Measurements from ENCODE around the gene TMIGD1. TPM values are rescaled to one million over a fixed set of nuclear protein-coding genes. Genes with fewer than 3 reads are reported as not detected.

TMIGD1 gene
- total and polyA plus RNA-seq, 8 donors, result not detected

GRCh38 chr17:30274887-30275286, 59.0 kb downstream of the TMIGD1 start:
- TF ChIP-seq CTCF (IDR thresholded peaks at IDR 0.05), result no peak
- H3K27ac ChIP-seq, result no peak overlapping the region
- no peak overlapping the region for H3K4me3 ChIP-seq
- no peak for DNase-seq
- no peaks in the 10 kb centered on the region for H3K9me3 ChIP-seq
- peaks cover 0 to 66% of the 10 kb centered on the region in 2 donors for H3K36me3 ChIP-seq
- intact Hi-C loops (cut with DNase I), result loop anchor here in 1 of 2 donors (10.0 kb wide), 1 partner anchor 150 kb away; no protein-coding TSS in a partner anchor
- no peak for ATAC-seq
- no peaks in the 10 kb centered on the region for H3K27me3 ChIP-seq
- no peaks in the 10 kb centered on the region for H3K4me1 ChIP-seq

- no peak overlapping the region for H3K4me3 ChIP-seq
- ATAC-seq (no peak), DNase-seq (no peak)
- no peaks in the 10 kb centered on the region for H3K4me1 ChIP-seq
- no peaks in the 10 kb centered on the region for H3K27me3 ChIP-seq
- H3K36me3 ChIP-seq, result peaks cover 0 to 60% of the 10 kb centered on the region in 2 donors
- no peak for TF ChIP-seq CTCF (IDR thresholded peaks at IDR 0.05)
- no peaks in the 10 kb centered on the region for H3K9me3 ChIP-seq
- no peak overlapping the region for H3K27ac ChIP-seq
- intact Hi-C loops (cut with DNase I), result loop anchor here in 1 of 2 donors (10.0 kb wide), 1 partner anchor 149 kb away; no protein-coding TSS in a partner anchor
Observed at GRCh38 chr17:30273373-30273772, 60.5 kb downstream of the TMIGD1 start.

- no peak for ATAC-seq
- H3K4me3 ChIP-seq, result no peak overlapping the region
- H3K27ac ChIP-seq, result no peak overlapping the region
- no peaks in the 10 kb centered on the region for H3K27me3 ChIP-seq
- DNase-seq, result no peak
- peaks cover 0 to 77% of the 10 kb centered on the region in 2 donors for H3K36me3 ChIP-seq
- H3K4me1 ChIP-seq, result no peaks in the 10 kb centered on the region
- intact Hi-C loops (cut with DNase I), result loop anchor here in 1 of 2 donors (10.0 kb wide), 1 partner anchor 146 kb away; no protein-coding TSS in a partner anchor
- no peaks in the 10 kb centered on the region for H3K9me3 ChIP-seq
- TF ChIP-seq CTCF (IDR thresholded peaks at IDR 0.05), result no peak
Observed at GRCh38 chr17:30271102-30271501, 62.8 kb downstream of the TMIGD1 start.

GRCh38 chr17:30267625-30268024, 66.2 kb downstream of the TMIGD1 start:
- no peak for ATAC-seq
- no peak for TF ChIP-seq CTCF (IDR thresholded peaks at IDR 0.05)
- Histone ChIP-seq H3K9me3 (no peaks in the 10 kb centered on the region), H3K36me3 (peaks cover 0 to 69% of the 10 kb centered on the region in 2 donors), H3K27ac (no peak overlapping the region), H3K27me3 (no peaks in the 10 kb centered on the region), H3K4me1 (peaks cover 0 to 6% of the 10 kb centered on the region in 2 donors), H3K4me3 (no peak overlapping the region)
- intact Hi-C loops (cut with DNase I), result no loop called here
- DNase-seq, result no peak

Other genes with a start within 250 kb of the TMIGD1 start
- 10 to 100 TPM; 17.7 to 35.5 TPM for gene NSRP1, start 217.2 kb downstream of the TMIGD1 start, total RNA-seq
- 10 to 100 TPM; 36.1 to 42.8 (median 39.7) TPM for gene NSRP1, start 217.2 kb downstream of the TMIGD1 start, polyA plus RNA-seq (ENCODE audit: insufficient read length in 6 of 6)
- gene SLC6A4, start 98.4 kb downstream of the TMIGD1 start, total RNA-seq, result 10 to 100 TPM; 51.1 to 52.3 TPM
- 1 to 10 TPM in 3 of 6 donors, under 1 TPM in 3; 0.38 to 2.5 (median 1.0) TPM for gene SLC6A4, start 98.4 kb downstream of the TMIGD1 start, polyA plus RNA-seq (ENCODE audit: insufficient read length in 6 of 6)
- 10 to 100 TPM; 30.0 to 34.8 TPM for gene BLMH, start 42.1 kb downstream of the TMIGD1 start, total RNA-seq
- gene BLMH, start 42.1 kb downstream of the TMIGD1 start, polyA plus RNA-seq (ENCODE audit: insufficient read length in 6 of 6), result 10 to 100 TPM; 67.3 to 77.3 (median 72.2) TPM
- 100 to 1,000 TPM in 1 of 2 donors, 10 to 100 TPM in 1; 74.4 to 124 TPM for gene CPD, start 44.9 kb upstream of the TMIGD1 start, total RNA-seq
- 10 to 100 TPM; 48.5 to 57.7 (median 53.2) TPM for gene CPD, start 44.9 kb upstream of the TMIGD1 start, polyA plus RNA-seq (ENCODE audit: insufficient read length in 6 of 6)
- 10 to 100 TPM; 44.3 to 44.9 TPM for gene GOSR1, start 143.4 kb upstream of the TMIGD1 start, total RNA-seq
- gene GOSR1, start 143.4 kb upstream of the TMIGD1 start, polyA plus RNA-seq (ENCODE audit: insufficient read length in 6 of 6), result 10 to 100 TPM; 46.0 to 55.4 (median 51.2) TPM

Measured in left lung (tissue), 10 donors.